NT2/D1 (cell line): ENCODE data around the gene CACNA1C.

Source experiments
- SUZ12 ChIP-seq: IDR thresholded peaks from 2 replicates; pipeline ENCODE4 v1.6.1; 2011; ENCODE audit not compliant: insufficient read length, insufficient read depth; ENCODE audit errors: extremely low read depth
- YY1 ChIP-seq: IDR thresholded peaks from 2 replicates; pipeline ENCODE4 v1.6.1; 2011; ENCODE audit not compliant: insufficient read length, insufficient read depth
- ZNF274 ChIP-seq: IDR thresholded peaks from 2 replicates; pipeline ENCODE4 v1.6.1; 2011; ENCODE audit warnings: mild to moderate bottlenecking, low read depth, low read length

DNA sequence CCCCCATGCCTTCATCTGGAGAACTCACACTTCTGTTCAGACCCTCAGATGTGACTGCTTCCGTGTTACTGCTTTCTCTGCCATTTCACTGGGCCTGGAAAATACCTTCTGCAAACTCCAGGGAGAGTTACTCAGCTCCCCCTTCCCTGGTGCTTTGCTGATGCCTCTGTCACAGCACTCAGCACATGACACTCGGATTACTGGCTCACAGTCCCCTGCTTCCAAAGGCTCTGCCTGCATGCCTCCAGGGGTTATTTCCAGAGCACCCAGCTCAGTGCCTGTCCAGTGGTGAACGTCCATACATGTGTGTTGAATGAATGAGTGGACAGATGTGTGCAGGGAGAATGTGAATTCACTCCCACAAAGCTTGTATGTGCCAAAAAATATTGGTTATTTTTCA lies 504.8 kb downstream of the CACNA1C start:
- TF ChIP-seq YY1 (no peak), ZNF274 (no peak), SUZ12 (no peak)
